Measurements from ENCODE around the gene GLT6D1. TPM values are rescaled to one million over a fixed set of nuclear protein-coding genes. Genes with fewer than 3 reads are reported as not detected.

GLT6D1 gene
- total and polyA plus RNA-seq, 2 of the 8 experiments (the other 6 are each of a cell fraction or from before 2014, with no cell fraction given), result 1.3 to 2.1 TPM

DNA sequence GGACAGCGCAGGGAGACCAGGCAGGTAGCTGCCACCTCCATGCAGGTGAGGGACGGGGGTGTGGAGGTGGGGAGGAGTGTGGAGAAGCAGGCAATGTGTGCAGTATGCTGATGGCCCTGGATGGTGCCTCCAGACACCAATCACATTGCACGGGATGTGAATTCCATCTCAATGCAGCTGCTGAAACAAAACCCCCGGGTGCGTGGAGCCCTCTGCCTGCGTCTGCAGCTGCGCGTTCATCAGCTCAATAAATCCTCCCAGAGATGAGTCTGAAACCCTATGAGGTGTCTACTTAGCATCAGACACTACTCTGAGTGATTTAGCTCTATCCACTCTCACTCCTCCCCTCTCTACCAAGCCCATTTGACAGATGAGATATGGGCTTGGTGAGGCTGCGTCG, 49.7 kb upstream of the GLT6D1 start (continued):
- TF ChIP-seq RFX5 (IDR thresholded peaks at IDR 0.05; ENCODE audit: borderline replicate concordance, low read depth, low read length), result no peak
- TF ChIP-seq PHF8 (conservative IDR thresholded peaks at IDR 0.05; ENCODE audit: low read depth, low read length), result no peak
- no peak for TF ChIP-seq CBX8 (IDR thresholded peaks at IDR 0.05; ENCODE audit: borderline replicate concordance, low read depth, low read length)
- no peak for TF ChIP-seq RBBP5 (IDR thresholded peaks at IDR 0.05; ENCODE audit: borderline replicate concordance, low read depth, low read length)
- TF ChIP-seq, protein P1, sequence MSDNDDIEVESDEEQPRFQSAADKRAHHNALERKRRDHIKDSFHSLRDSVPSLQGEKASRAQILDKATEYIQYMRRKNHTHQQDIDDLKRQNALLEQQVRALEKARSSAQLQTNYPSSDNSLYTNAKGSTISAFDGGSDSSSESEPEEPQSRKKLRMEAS (IDR thresholded peaks at IDR 0.05), result no peak
- TF ChIP-seq RNF2 (IDR thresholded peaks at IDR 0.05; ENCODE audit: borderline replicate concordance, low read depth, low read length, missing control alignments, poor library complexity, severe bottlenecking), result no peak
- TF ChIP-seq HDAC2 (IDR thresholded peaks at IDR 0.05; ENCODE audit: borderline replicate concordance in 1 of 2, low read depth in 2 of 2, low read length in 2 of 2), result no peak
- TF ChIP-seq TAF1 (IDR thresholded peaks at IDR 0.05; ENCODE audit: low read depth, low read length), result no peak
- no peak for TF ChIP-seq CBX5 (IDR thresholded peaks at IDR 0.05; ENCODE audit: low read depth, low read length)

Data from H1 (cell line).